ENCODE data around the gene SDHB.
A peak's percentile ranks its signal among the peaks of the same experiment; 100 is the strongest.

SDHB gene

DNA sequence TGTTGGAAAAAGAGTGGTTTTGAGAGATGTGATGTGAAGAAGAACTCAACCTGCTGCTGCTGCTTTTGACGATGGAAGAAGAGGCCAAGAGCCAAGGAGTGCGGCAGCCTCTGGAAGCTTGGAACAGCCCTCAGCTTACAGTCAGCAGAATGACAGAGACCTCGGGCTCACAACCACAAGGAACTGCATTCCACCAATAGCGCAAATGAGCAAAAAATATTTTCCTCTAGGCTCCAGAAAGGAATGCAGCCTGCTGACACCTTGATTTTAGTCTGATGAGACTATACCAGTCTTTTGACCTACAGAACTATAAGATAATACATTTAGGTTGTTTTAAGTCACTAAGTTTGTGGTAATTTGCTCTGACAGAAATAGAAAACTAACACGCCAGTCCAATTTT lies 10.2 kb downstream of the SDHB start:
- no peak for DNase-seq

DNA sequence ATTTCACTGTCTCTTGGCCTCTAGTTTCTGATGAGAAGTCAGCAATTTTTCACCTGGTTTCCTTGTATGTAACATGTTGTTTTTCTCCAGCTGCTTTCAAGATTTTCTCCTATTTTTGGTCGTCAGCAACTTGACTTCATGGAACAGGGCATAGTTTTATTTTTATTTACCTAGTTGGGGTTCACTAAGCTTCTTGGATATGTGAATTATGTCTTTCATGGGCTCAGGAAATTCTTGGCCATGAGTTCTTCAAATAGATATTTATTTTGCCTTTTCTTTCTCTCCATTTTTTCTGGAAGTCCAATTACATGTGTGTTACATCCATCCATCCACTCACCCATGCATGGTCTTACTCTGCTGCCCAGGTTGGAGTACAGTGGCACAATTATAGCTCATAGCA lies 13.7 kb downstream of the SDHB start:
- DNase-seq: no peak

DNA sequence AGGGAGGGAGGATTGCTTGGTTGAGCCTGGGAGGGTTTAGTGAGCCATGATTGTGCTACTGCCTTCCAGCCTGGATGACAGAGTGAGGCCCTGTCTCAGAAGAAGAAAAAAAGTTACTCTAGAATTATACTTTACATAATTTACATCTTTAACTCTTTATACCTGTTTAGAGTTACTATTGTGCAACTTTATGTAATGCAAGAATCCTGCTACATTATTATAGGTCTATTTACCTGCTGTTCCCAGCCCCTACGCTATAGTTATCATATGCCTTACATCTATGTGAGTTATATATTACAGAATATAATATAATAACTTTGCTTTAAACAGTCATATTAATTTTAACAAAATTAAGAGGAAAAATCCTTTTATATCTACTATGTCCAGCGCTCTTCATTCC lies 14.3 kb downstream of the SDHB start:
- DNase-seq: no peak

DNA sequence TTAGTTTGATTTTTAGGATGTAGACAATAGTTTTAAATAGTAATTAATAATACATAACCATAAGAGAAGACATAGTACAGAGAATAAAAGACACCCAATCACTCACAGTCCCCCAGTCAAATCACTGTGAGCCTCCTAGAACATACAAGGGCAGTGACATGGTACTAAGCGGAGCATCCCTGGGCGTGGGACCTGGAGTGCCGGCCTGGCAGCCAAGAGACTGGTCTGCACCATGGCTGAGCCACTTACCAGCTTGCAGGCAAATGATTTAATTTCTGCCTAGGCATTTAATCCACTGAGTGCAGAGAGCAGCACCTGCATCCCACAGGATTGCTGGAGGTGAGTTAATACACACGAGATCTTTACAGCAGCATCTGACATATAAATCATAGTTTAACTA lies 20.4 kb downstream of the SDHB start:
- no peak for DNase-seq

DNA sequence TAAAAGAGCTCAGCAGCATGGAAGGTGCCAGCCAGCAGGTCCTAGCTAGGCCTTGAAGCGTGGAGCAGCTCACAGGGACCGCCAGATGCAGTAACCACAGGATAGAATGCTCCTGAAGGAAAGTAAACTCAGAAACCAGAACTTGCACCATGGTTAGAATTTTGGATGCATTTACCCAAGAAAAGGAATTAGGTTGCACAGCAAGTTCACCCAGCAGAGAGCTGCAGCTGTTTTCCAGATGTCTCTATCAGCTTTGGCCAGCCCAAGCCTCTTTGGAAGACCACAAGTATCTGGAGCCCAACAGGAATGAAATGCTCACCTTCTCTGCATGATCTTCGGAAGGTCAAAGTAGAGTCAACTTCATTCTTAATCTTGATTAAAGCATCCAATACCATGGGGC lies 21.1 kb downstream of the SDHB start:
- no peak for DNase-seq

DNA sequence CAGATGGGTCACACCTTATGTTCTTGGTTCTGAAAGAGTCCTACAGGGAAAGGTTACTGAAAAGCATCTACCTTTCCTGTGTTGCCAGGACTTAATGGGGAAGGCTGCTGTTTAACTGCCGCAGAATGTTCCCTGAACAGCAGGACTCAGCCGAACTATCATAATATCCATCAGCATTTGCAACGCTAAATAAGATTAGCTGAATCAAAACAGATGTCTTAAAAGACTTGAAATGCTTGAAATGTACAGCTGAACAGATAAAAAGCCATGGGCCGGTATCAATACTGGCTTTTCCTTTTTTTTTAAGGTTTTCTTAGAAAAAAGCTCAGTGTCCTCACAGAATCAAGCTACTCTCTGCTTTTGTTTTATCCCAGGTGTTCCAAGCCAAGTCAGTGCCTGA lies 22.4 kb downstream of the SDHB start:
- no peak for DNase-seq

DNA sequence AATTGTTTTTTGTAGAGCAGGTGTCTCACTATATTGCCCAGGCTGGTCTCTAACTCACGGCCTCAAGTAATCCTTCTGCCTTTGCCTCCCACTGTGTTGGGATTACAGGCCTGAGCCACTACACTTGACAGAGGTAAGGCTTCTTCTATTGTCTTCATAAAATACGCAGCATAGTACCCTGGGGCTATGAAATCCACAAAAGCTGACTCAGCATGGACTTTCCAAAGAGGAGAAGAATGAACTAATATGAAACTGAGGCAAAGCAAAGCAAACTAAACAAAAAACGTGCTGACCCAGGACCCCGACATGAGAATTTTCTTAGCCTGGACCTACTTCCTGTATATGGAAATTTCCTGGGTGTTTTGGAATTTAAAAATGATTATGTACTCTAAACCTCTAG lies 23.6 kb downstream of the SDHB start:
- no peak for DNase-seq

DNA sequence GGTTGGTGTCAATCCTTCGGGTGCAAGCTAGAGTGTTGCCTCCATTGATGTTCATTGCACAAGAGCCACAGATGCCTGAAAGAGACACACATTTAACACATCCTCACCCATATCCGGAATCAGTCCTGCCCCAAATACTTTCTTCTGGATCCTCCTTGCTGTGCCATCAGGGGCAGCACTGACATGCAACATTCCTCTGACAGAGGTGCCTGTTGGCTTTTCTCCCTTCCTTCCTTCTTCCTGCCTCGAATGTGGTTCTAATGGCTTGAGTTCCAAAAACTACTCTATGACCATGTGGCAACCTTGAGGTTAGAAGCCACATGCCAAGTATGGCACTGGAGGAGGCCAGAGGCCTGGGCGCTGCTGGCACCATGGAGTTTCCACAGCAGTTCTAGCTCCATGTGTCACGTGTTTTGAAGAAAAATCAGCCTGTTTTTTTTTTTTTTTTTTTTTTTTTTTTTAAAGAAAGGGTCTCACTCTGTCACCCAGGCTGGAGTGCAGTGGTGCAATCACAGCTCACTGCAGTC lies 25.1 kb downstream of the SDHB start:
- DNase-seq: no peak

DNA sequence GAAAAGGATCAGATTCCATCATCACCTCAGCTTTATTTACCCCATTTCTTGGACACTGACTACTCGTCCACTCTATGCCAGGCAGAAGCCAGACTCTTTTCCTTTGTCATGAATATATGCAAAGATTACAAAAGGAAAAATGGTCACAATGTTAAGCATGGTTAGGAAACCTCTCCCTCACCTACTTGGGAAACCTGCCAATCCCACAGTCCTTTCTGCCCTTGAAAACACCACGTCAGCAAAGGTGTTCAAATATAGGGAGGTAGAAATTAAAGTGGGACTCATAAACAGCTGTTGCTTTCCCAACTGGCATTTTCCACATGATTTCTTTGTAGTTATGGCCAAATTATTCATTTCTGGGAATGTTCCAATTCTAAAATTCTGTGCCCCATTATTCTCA lies 25.9 kb downstream of the SDHB start:
- peak; percentile 44 for DNase-seq

DNA sequence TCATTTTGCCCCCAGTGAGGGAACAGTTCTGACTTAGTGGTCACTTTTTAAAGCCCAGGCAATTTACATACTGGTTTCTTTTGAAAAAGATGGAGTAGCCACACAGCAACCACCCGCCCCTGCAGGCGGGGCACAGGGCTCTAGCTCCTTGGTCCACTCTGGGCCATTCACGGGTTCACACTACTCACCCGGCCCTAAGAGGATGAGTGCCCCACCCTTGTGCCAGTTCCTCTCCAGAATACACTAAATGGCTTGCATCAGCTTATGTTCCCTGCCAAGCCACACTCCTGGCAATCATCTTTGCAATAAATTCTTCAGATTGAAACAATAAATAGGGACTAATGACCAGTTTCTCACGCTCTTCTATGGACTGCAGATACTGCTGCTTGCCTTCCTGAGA lies 26.4 kb downstream of the SDHB start:
- no peak for DNase-seq

DNA sequence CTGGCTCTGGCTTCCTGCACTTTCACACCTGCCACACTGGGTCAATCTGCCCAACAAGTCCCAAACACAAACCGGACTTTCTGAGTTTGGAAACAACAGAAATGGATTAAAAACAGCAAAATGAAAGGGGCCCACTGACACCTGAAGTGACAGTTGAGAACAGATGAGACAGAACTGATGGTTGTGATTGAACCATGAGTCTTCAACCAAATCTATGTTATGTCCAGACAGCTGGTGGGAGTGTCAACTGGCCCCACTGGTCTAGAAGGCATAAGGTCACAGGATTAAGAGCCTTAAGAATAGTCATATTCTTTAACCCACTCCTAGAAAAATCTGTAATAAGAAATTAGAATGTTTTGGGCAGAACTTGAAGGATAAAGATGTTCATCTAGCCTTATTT lies 29.1 kb downstream of the SDHB start:
- no peak for DNase-seq

DNA sequence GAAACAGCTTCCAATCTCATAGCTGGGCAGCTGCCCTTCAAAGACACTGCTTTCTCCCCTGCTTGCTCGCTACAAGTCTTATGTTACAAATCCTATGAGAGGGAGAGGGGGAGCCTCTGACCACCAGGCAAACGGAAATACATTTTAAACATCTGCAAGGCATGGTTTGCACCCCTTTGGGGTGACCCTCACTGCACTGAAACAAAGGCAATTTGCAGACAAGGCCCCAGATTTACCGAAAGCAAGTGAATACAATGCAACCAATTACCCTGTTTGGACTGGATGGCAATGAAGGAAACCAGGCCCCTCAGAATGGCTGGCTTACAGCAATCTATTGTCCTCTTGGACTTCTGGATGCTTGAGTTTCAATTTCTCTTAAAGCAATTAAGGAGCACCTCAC lies 30.3 kb downstream of the SDHB start:
- no peak for DNase-seq

DNA sequence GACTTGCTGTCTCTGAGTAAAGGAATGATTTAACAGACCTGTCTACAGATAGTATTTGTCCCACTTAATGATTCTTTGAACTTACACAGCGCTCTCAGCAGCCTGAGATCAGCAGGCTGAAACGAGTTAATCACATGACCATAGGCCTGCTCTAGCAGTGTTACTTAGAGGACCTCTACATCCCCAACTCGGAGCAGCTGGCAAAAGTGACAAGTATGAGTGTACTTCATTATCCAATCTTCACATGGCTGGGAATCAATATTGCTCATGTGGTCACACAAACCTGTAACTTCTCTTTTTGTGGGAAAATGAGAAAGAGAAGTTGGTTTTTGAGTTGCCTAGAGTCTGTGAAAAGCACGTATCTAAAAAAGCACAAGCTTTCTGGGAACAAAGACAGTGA lies 30.7 kb downstream of the SDHB start:
- DNase-seq: no peak

DNA sequence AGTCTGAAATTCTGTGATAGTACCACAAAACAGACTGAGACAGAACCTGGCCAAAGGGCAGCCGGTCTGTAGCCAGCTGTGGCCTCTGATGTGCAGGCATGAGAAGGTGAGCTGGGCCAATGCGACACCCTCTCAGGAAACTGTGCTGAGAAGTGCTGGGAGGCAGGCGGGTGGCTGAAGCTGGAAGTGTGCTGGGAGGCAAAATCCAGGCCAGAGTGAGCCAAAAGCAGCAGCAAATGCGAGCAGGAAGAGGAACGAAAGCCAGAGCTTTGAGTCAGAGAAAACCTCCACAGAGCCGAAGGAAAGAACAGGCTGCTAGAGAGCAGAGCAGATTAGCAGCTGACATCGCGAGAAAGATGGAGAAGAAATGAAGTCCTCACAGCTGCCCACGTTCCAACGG lies 31.9 kb downstream of the SDHB start:
- no peak for DNase-seq

DNA sequence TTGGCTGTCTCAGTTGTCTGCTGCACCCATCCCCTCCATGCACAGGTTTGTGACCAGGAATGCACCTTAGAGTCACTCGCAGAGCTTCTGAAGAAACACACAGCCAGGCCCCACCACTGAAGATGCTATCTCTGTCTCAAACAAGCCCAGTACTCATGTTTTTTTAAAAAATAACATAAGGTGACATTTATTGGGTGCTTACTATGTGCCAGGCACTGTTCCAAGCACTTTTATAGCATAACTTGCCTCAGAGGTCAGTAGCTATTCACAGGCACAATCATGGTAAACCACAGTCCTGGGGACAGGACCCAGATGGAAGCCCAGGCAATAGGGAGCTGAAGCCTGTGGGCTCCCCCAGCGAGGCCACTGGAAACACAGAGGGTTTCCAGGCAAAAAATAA lies 33.3 kb downstream of the SDHB start:
- no peak for DNase-seq

DNA sequence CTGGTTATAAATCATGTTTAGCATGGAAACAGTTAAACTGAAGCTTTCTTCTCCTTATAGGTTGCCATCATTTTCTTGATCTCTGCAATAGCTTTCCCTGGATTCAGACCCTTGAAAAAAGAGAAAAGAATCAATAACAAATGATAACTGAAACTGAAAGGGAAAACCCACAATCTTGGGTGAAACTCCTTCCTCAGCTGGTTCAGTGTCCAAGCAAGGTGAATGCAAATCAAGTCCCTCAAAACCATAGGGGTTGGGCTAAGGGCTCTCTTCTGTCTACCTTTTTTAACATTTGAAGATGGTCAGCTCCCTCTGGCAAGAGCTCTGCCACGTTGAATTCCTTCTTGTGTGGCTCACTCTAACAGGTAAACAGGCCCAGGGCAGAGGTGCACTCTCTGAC lies 35.0 kb downstream of the SDHB start:
- DNase-seq: no peak

DNA sequence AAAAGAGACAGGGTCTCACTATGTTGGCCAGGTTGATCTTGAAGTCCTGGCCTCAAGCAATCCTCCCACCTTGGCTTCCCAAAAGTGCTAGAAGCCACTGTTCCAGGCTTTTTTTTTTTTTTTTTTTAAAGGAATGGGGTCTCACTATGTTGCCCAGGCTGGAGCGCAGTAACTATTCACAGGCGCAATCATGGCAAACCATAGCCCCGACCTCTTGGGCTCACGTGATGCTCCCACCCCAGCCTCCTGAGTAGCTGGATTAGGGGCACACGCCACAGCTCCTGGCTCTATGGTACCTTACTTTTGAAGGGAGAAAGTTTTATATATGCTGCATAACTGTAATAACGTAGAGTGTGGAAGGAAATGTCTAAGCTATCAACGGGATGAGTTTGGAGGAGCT lies 36.4 kb downstream of the SDHB start:
- DNase-seq: no peak

DNA sequence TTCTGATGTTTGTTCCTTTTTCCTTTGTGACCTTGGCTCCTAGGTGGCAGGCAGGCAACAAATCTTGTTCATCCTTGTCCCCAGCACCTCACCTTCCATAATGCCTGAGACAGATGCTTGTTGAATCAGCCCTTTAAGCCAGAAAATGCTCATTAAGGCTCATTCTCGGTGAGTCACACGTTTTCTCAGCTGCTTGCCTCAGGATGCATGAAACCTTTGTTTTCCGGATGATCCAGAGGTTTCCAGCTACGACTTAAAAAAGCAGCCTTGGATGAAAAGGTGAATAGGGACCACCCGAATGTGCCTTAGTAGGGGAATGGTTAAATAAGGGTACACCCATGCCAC lies 37.5 kb downstream of the SDHB start:
- DNase-seq: no peak

DNA sequence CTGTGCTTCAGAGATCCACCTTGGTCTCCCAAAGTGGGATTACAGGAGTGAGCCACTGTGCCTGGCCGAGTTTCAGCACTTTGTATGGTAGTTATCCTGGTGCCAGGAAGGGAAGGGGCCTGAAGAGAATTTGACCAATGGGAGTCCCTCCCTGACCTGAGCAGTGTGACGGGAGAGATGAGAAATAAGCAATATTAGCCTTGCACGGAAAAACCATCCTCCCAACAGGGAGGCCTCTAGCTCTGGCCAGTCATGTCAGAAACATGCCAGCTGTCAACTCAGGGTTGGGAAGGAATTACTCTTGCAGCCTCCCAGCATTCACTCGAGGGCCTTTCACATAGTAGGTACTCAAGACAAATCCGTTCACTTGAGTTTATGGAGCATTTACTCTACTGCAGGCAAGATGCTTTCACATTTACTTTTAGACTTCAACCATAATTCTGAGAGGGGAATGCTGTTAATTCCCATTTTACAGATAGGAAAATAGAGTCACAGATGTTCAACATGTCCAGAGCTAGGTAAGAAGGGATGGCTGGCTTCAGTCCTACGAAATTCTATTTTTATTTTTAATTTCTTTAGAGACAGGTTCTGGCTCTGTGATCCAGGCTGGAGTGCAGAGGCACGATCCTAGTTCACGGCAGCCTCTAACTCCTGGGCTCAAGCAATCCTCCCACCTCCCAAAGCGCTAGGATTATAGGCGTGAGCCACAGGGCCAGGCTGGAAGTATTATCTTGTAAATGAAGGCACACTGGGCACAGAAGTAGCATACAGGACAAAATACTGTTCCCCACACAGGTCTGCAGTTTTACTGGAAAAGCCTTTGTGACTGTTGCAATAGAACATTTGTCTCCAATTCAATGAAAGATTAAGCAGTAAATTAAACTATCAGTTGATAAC lies 38.9 kb downstream of the SDHB start:
- DNase-seq: no peak

DNA sequence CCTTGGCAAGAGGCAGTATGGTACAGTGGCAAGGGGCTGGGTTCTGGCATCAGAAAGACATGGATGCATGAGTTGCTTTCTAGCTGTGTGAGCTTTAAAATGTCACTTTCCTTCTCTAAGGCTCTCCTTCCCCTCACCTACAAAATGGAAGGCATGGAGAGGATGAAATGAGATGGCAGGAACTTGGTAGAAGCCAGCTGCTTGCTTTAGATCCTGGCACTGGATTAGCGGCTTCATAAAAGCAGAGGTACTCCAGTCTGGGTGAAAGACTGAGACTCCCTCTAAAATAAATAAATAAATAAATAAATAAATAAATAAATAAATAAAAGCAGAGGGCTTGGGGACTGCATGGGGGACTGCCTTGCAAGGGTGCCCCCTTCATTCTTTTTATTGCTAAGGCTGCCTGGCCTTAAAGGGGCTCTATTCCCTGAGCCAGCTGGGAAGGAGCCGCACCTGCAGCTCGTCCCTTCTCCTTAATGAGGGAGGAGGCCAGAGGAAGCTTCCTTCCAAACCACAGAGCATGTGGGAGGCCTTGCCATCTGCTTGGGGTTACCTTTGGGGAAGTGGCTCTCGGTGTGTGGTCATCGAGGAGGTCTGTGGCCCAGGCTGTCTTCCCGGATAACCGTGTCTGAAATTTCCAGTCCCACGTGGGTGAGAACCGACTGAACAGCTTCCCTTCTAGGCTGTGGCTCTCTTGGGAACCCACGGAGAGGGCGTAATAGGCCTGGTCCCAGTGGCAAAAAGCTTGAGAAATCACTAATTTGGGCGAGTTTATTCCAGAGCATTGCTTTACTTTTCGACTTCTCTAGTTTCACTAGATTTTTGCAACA lies 40.1 kb downstream of the SDHB start:
- no peak for DNase-seq

DNA sequence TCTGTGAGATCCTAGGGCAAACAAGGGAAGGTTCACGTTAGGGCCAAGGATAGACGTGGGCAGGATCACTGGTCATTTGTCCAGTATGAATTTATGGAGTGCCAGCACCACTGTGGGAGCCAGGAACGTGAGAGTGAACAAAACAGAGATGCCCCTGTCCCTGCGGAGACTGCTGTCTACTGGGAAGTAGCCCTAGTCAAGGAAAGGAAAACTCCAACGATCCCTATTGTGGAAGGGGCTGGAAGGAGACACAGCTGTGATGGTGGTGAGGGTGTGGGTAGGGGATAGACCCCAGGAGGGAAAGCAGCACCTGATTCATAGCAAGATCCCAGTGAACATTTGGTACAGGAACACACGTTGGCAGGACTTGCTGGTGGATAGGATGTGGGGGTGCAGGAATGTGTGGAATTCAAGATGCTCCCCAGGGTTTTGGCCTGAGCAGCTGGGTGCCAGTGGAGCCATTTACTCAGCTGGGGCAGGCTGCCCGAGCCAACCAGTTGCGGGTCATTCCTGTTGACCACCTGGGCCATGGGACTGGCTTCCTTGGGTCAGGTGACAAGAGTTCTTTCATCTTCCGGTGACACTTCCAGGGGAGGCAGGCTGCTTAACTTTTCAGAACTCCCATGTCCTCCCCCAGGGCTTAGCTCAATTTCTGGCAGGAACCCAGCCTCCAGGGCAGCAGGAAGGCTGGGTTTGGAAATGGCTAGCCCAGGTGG lies 40.9 kb downstream of the SDHB start:
- DNase-seq: no peak

DNA sequence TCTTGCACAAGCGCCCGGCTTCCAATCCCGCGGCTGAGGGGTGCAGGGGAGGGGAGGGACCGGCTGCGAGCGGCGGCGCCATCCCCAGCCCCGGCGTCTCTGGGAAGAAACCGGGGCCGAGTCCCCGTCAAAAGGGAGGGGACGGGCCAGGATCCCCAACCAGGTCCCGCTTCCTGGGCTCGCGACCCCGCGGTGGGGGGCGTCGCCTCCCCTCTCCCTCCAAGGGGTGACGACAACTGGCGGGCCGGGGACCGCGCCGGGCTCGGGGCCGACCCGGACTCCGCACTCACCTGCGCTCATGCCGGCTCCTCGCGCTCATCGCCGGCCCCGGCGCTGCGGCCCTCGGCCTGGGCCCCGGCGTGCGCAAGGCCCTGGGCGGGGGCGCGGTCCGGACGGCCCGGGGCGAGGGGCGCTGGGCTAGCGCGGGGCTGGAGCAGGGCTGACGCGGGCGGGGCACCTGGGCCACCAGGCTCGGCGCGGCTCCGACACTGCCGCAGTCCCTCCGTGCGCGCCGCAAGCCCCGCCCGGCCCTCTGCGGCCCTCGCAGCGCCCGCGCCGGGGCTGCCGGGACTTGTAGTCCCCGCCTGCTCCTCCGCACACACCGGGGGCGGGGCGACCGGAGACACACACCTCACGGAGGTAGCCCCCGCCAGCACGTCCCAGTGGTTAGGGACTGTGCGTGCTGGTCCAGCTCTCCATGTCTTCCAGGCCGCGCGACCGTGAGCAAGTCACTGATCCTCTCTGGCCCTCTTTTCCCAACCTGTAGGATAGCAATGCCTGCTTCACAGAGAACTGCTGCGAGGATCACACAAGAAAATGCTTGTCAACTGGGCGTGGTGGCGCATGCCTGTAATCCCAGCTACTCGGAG lies 42.2 kb downstream of the SDHB start, which contains the start of gene ATP13A2:
Gene ATP13A2, minus strand, starts transcription at position 490 of the 869 bp plus-strand sequence. Its CDS starts 190 bp downstream, at position 300.
- peak; percentile 81 for DNase-seq

Measured in NCI-H2029 (cell line).